Trophoblast cell (in vitro differentiated cells and primary cell): ENCODE measurements around the gene MKLN1.

Experiments used
- DNase-seq, 2 donors: peaks; one replicate each; pipeline ENCODE4 v3.0.0-alpha.2; 2016
- H2AFZ ChIP-seq: 2 replicates; pipeline ENCODE4 v1.6.1; 2013; ENCODE audit warnings: low read length, moderate library complexity, mild to moderate bottlenecking; ENCODE audit not compliant: insufficient read depth, poor library complexity
- H2AK5ac ChIP-seq: 2 replicates; pipeline ENCODE4 v1.6.1; 2013; ENCODE audit warnings: mild to moderate bottlenecking, low read length
- H2BK120ac ChIP-seq: 2 replicates; pipeline ENCODE4 v1.6.1; 2013; ENCODE audit warnings: low read length, mild to moderate bottlenecking, moderate library complexity; ENCODE audit not compliant: insufficient read depth, poor library complexity
- H2BK12ac ChIP-seq: 2 replicates; pipeline ENCODE4 v1.6.1; 2013; ENCODE audit warnings: mild to moderate bottlenecking, low read length, moderate library complexity
- H2BK5ac ChIP-seq: 2 replicates; pipeline ENCODE4 v1.6.1; 2013; ENCODE audit warnings: low read length, low read depth, moderate library complexity, mild to moderate bottlenecking; ENCODE audit not compliant: poor library complexity
- H3K14ac ChIP-seq: 2 replicates; pipeline ENCODE4 v1.6.1; 2013; ENCODE audit warnings: mild to moderate bottlenecking, low read length
- H3K18ac ChIP-seq: 2 replicates; pipeline ENCODE4 v1.6.1; 2013; ENCODE audit warnings: mild to moderate bottlenecking, low read length
- H3K23ac ChIP-seq: 2 replicates; pipeline ENCODE4 v1.6.1; 2013; ENCODE audit warnings: low read length
- H3K27ac ChIP-seq: 2 replicates; pipeline ENCODE4 v1.5.1; 2013; ENCODE audit warnings: low read depth, mild to moderate bottlenecking, inconsistent platforms, low read length, moderate library complexity
- H3K27me3 ChIP-seq: 2 replicates; pipeline ENCODE4 v1.6.1; 2013; ENCODE audit warnings: inconsistent platforms, mild to moderate bottlenecking, low read length, moderate library complexity; ENCODE audit not compliant: insufficient read depth
- H3K36me3 ChIP-seq, 2 experiments: 1 replicate in 1 of 2; 2 replicates in 1 of 2; pipeline ENCODE4 v1.6.1; 2013; ENCODE audit warnings: low read length in 2 of 2, mild to moderate bottlenecking in 2 of 2, moderate library complexity in 1 of 2; ENCODE audit not compliant: insufficient read depth in 2 of 2, control insufficient read depth in 1 of 2
- H3K4ac ChIP-seq: 2 replicates; pipeline ENCODE4 v1.6.1; 2013; ENCODE audit warnings: low read depth, mild to moderate bottlenecking, low read length, moderate library complexity
- H3K4me1 ChIP-seq, 2 experiments: 1 replicate in 1 of 2; 2 replicates in 1 of 2; pipeline ENCODE4 v1.6.1; 2013; ENCODE audit warnings: low read length in 2 of 2, mild to moderate bottlenecking in 2 of 2, moderate library complexity in 1 of 2; ENCODE audit not compliant: insufficient read depth in 2 of 2, control insufficient read depth in 1 of 2
- H3K4me2 ChIP-seq: 2 replicates; pipeline ENCODE4 v1.6.1; 2013; ENCODE audit warnings: inconsistent platforms, mild to moderate bottlenecking, low read length, moderate library complexity
- H3K4me3 ChIP-seq: 2 replicates; pipeline ENCODE4 v1.5.1; 2013; ENCODE audit warnings: mild to moderate bottlenecking, low read depth, low read length, inconsistent platforms
- H3K79me1 ChIP-seq: one replicate; pipeline ENCODE4 v1.6.1; 2013; ENCODE audit warnings: low read length
- H3K79me2 ChIP-seq: 2 replicates; pipeline ENCODE4 v1.6.1; 2013; ENCODE audit warnings: low read length, mild to moderate bottlenecking; ENCODE audit not compliant: control insufficient read depth, insufficient read depth, poor library complexity
- H3K9ac ChIP-seq: 2 replicates; pipeline ENCODE4 v1.6.1; 2013; ENCODE audit warnings: mild to moderate bottlenecking, low read length
- H3K9me3 ChIP-seq: 2 replicates; pipeline ENCODE4 v1.6.1; 2013; ENCODE audit warnings: low read depth, mild to moderate bottlenecking, control low read depth, inconsistent platforms, low read length; ENCODE audit not compliant: insufficient read depth
- H4K12ac ChIP-seq: 2 replicates; pipeline ENCODE4 v1.6.1; 2013; ENCODE audit warnings: low read depth, mild to moderate bottlenecking, low read length, moderate library complexity
- H4K8ac ChIP-seq: 2 replicates; pipeline ENCODE4 v1.6.1; 2013; ENCODE audit warnings: low read depth, mild to moderate bottlenecking, low read length, moderate library complexity
- H4K91ac ChIP-seq: one replicate; pipeline ENCODE4 v1.6.1; 2013; ENCODE audit warnings: low read depth, mild to moderate bottlenecking, low read length, moderate library complexity
- WGBS: extraction: QIAGEN DNeasy Blood & Tissue Kit; methylation state at CpG from one replicate; pipeline ENCODE4 v1.1.7; 2013; ENCODE audit warnings: missing lambda C conversion rate; ENCODE audit not compliant: insufficient read length, insufficient coverage; ENCODE audit errors: extremely low coverage; 5-methylcytosine and 5-hydroxymethylcytosine counted together

Gene MKLN1

DNA sequence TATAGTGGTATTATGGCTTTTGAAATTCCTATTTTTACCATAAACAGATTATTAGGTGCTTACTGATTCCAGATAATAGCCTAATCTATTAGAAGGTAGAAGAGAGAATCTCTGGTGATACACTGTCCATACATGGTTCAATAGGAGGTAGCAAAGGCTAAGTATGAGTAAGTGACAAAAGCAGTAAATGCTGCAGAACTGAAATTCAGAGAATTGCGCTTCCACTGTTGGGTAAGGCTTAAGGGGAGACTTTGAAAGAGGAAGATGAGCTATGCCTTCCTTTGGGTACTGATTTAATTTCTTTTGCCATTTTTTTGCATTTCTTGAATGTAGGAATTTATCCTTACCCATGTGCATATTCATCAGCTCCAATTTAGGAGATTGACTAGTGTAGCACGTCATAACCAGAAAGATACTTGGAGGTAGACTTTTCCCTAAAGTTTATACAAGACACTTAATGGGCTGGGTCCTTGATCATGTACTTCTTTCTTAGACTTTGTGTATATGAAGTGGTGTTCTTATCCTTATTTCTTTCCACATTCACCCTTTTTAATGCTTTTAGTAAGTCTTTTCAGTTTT lies 15.3 kb downstream of the MKLN1 start:
- Histone ChIP-seq H3K27me3 (no peaks in the 10 kb centered on the region), H3K9ac (no peak overlapping the region), H3K23ac (no peak overlapping the region), H3K4me1 (peaks cover 0 to 3% of the 10 kb centered on the region in 2 experiments), H3K9me3 (no peaks in the 10 kb centered on the region), H3K79me1 (no peaks in the 10 kb centered on the region), H4K8ac (no peak overlapping the region), H2AK5ac (no peak overlapping the region), H4K91ac (no peak overlapping the region), H3K27ac (no peak overlapping the region), H3K4ac (no peak overlapping the region), H3K14ac (no peak overlapping the region), H3K4me3 (no peak overlapping the region), H3K18ac (no peak overlapping the region), H3K79me2 (peaks cover 2% of the 10 kb centered on the region), H4K12ac (no peak overlapping the region), H2AFZ (no peak overlapping the region), H3K4me2 (no peak overlapping the region), H3K36me3 (no peaks in the 10 kb centered on the region), H2BK120ac (no peak overlapping the region), H2BK5ac (no peak overlapping the region), H2BK12ac (no peak overlapping the region)
- WGBS = no CpG with 5 or more reads among the region's 2 CpGs
- no peak for DNase-seq

GRCh38 chr7:131346885-131347592 lies 19.4 kb downstream of the MKLN1 start:
- no peak overlapping the region for H2AFZ ChIP-seq
- no peak overlapping the region for H4K12ac ChIP-seq
- H3K4ac ChIP-seq = no peak overlapping the region
- H4K8ac ChIP-seq = no peak overlapping the region
- no peak overlapping the region for H3K18ac ChIP-seq
- peaks cover 3% of the 10 kb centered on the region for H3K79me2 ChIP-seq
- peak; percentile 87 to 90 for DNase-seq
- no peak overlapping the region for H2BK12ac ChIP-seq
- H3K4me1 ChIP-seq = peaks cover 0 to 3% of the 10 kb centered on the region in 2 experiments
- H3K23ac ChIP-seq = no peak overlapping the region
- no peak overlapping the region for H3K4me2 ChIP-seq
- no peaks in the 10 kb centered on the region for H3K27me3 ChIP-seq
- WGBS = no CpG with 5 or more reads among the region's 3 CpGs
- no peak overlapping the region for H4K91ac ChIP-seq
- H2AK5ac ChIP-seq = no peak overlapping the region
- H3K4me3 ChIP-seq = no peak overlapping the region
- H3K36me3 ChIP-seq = no peaks in the 10 kb centered on the region
- no peak overlapping the region for H3K14ac ChIP-seq
- H3K27ac ChIP-seq = no peak overlapping the region
- H3K79me1 ChIP-seq = no peaks in the 10 kb centered on the region
- no peak overlapping the region for H2BK5ac ChIP-seq
- no peaks in the 10 kb centered on the region for H3K9me3 ChIP-seq
- H3K9ac ChIP-seq = no peak overlapping the region
- H2BK120ac ChIP-seq = no peak overlapping the region

DNA sequence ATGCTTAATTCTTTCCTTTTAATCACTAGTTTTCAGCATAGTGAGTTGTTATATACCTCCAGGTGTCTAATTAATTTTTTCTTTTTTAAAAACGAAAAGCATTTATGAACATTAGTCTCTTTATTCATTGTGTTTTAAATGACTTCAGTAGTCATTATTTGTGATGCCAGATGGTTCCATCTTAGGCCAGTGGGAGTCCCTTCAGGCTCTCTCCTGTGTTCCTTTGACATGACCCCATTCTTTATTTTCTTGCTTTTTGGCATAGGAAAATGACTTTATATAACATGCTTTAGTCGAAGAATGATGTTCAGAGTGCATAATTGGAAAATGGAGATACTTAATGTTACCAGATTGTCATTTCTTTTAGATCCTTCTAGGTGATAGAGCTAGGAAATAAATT lies 24.4 kb downstream of the MKLN1 start:
- H3K4me2 ChIP-seq = no peak overlapping the region
- no peak overlapping the region for H3K14ac ChIP-seq
- WGBS = no CpG with 5 or more reads among the region's 2 CpGs
- no peak overlapping the region for H2BK120ac ChIP-seq
- H2BK5ac ChIP-seq = no peak overlapping the region
- no peak overlapping the region for H3K23ac ChIP-seq
- H3K36me3 ChIP-seq = no peaks in the 10 kb centered on the region
- no peaks in the 10 kb centered on the region for H3K9me3 ChIP-seq
- H3K4ac ChIP-seq = no peak overlapping the region
- no peak overlapping the region for H4K91ac ChIP-seq
- H3K4me3 ChIP-seq = no peak overlapping the region
- H3K18ac ChIP-seq = no peak overlapping the region
- no peak overlapping the region for H4K12ac ChIP-seq
- no peak overlapping the region for H3K9ac ChIP-seq
- DNase-seq = no peak
- peaks cover 0 to 3% of the 10 kb centered on the region in 2 experiments for H3K4me1 ChIP-seq
- H3K79me1 ChIP-seq = no peaks in the 10 kb centered on the region
- H3K27me3 ChIP-seq = no peaks in the 10 kb centered on the region
- no peak overlapping the region for H2AFZ ChIP-seq
- no peak overlapping the region for H2AK5ac ChIP-seq
- no peak overlapping the region for H2BK12ac ChIP-seq
- peaks cover 7% of the 10 kb centered on the region for H3K79me2 ChIP-seq
- no peak overlapping the region for H4K8ac ChIP-seq
- no peak overlapping the region for H3K27ac ChIP-seq

DNA sequence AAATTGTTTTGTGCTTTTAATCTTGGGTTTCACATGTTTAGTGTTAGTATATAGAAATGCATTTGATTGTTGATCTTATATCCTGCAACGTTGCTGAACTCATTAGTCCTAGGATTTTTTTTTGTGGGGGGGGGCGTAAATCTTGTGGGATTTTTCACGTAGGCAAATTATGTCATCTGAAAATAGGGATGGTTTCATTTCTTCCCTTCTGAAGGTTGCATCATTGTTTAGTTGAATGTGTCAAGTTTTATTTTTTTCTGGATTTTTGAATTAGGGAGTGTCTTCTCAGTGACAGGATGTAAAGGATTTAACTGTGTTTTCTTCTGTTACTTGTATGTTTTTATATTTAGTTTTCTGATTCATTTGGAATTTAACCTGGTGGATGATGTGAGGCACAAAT lies 26.7 kb downstream of the MKLN1 start:
- no peaks in the 10 kb centered on the region for H3K9me3 ChIP-seq
- H3K14ac ChIP-seq = no peak overlapping the region
- H4K91ac ChIP-seq = no peak overlapping the region
- no peak overlapping the region for H3K18ac ChIP-seq
- no peak overlapping the region for H3K4me3 ChIP-seq
- no peak overlapping the region for H3K9ac ChIP-seq
- no peaks in the 10 kb centered on the region for H3K36me3 ChIP-seq
- H3K27ac ChIP-seq = no peak overlapping the region
- no peak overlapping the region for H2AFZ ChIP-seq
- DNase-seq = no peak
- no peak overlapping the region for H4K12ac ChIP-seq
- H3K79me2 ChIP-seq = peaks cover 7% of the 10 kb centered on the region
- H3K23ac ChIP-seq = no peak overlapping the region
- WGBS = no CpG with 5 or more reads among the region's 3 CpGs
- H2BK120ac ChIP-seq = no peak overlapping the region
- no peaks in the 10 kb centered on the region for H3K4me1 ChIP-seq
- no peaks in the 10 kb centered on the region for H3K79me1 ChIP-seq
- H3K27me3 ChIP-seq = no peaks in the 10 kb centered on the region
- H3K4me2 ChIP-seq = no peak overlapping the region
- no peak overlapping the region for H3K4ac ChIP-seq
- no peak overlapping the region for H2BK12ac ChIP-seq
- H2BK5ac ChIP-seq = no peak overlapping the region
- no peak overlapping the region for H4K8ac ChIP-seq
- no peak overlapping the region for H2AK5ac ChIP-seq
